Activated naive CD8-positive, alpha-beta T cell treated with anti-CD3 and anti-CD28 coated beads, Interleukin-2, amount 50 U/mL, for 16 hours (primary cell): ENCODE results near the gene CYSLTR2.
"Not testable (repeated sequence)": the region's sequence is repeated elsewhere in the genome, so short reads cannot be mapped to it uniquely, and the experiment has no call there.

Experiments used
- DNase-seq: peaks from one replicate; pipeline ENCODE4 v3.0.0-alpha.2; 2020; ENCODE audit warnings: low read depth, low spot score

CYSLTR2 gene

GRCh38 chr13:48644951-48645350 is 8.8 kb upstream of the CYSLTR2 start:
- no peak for DNase-seq

GRCh38 chr13:48645845-48646244 is 7.9 kb upstream of the CYSLTR2 start:
- DNase-seq: no peak

GRCh38 chr13:48646791-48647190 is 6.9 kb upstream of the CYSLTR2 start:
- DNase-seq: no peak

- DNase-seq: no peak
These were observed 6.1 kb upstream of the CYSLTR2 start for GRCh38 chr13:48647625-48648024.

- no peak for DNase-seq
These were observed 5.3 kb upstream of the CYSLTR2 start for GRCh38 chr13:48648446-48648845.

GRCh38 chr13:48652851-48653471 is 768 bp upstream of the CYSLTR2 start:
- no peak for DNase-seq

GRCh38 chr13:48654511-48654910 is 782 bp downstream of the CYSLTR2 start:
- no peak for DNase-seq

GRCh38 chr13:48655291-48655690 is 1.6 kb downstream of the CYSLTR2 start:
- no peak for DNase-seq

- DNase-seq: no peak
These were observed 2.9 kb downstream of the CYSLTR2 start for GRCh38 chr13:48656608-48657007.

GRCh38 chr13:48660361-48661076 is 6.8 kb downstream of the CYSLTR2 start:
- DNase-seq: no peak

- DNase-seq: no peak
These were observed 7.4 kb downstream of the CYSLTR2 start for GRCh38 chr13:48661107-48661506.

GRCh38 chr13:48662226-48662625 is 8.5 kb downstream of the CYSLTR2 start:
- no peak for DNase-seq

GRCh38 chr13:48667136-48667535 is 13.4 kb downstream of the CYSLTR2 start:
- DNase-seq: no peak

- DNase-seq: not testable (repeated sequence)
These were observed 17.7 kb downstream of the CYSLTR2 start for GRCh38 chr13:48671421-48671820.

- no peak for DNase-seq
These were observed 21.5 kb downstream of the CYSLTR2 start for GRCh38 chr13:48675247-48675646.

GRCh38 chr13:48678316-48678715 is 24.6 kb downstream of the CYSLTR2 start:
- no peak for DNase-seq

- no peak for DNase-seq
These were observed 26.4 kb downstream of the CYSLTR2 start for GRCh38 chr13:48679941-48680680.

- DNase-seq: no peak
These were observed 27.1 kb downstream of the CYSLTR2 start for GRCh38 chr13:48680756-48681392.

- no peak for DNase-seq
These were observed 28.2 kb downstream of the CYSLTR2 start for GRCh38 chr13:48681905-48682304.

- no peak for DNase-seq
These were observed 28.7 kb downstream of the CYSLTR2 start for GRCh38 chr13:48682436-48682835.

- DNase-seq: no peak
These were observed 33.0 kb downstream of the CYSLTR2 start for GRCh38 chr13:48686636-48687210.

- DNase-seq: no peak
These were observed 33.5 kb downstream of the CYSLTR2 start for GRCh38 chr13:48687249-48687648.
